MG63 (cell line): ENCODE results near the gene AGFG2. TPM values are rescaled to one million over a fixed set of nuclear protein-coding genes. Genes with fewer than 3 reads are reported as not detected.

Experiments
- DNase-seq: peaks from one replicate; pipeline ENCODE4 v3.0.0-alpha.2; 2020
- H3K27me3 ChIP-seq: fragments of 250-450 bp; sonication (Bioruptor Pico); 2 replicates; pipeline ENCODE4 v1.5.1; 2020; ENCODE audit warnings: mild to moderate bottlenecking, moderate library complexity
- H3K36me3 ChIP-seq: fragments of 250-450 bp; sonication (Bioruptor Pico); 2 replicates; pipeline ENCODE4 v1.5.1; 2020; ENCODE audit warnings: mild to moderate bottlenecking, moderate library complexity
- H3K4me3 ChIP-seq: fragments of 250-450 bp; sonication (Bioruptor Pico); 2 replicates; pipeline ENCODE4 v1.5.1; 2020; ENCODE audit warnings: mild to moderate bottlenecking, moderate library complexity
- H3K9me3 ChIP-seq: fragments of 250-450 bp; sonication (Bioruptor Pico); 2 replicates; pipeline ENCODE4 v1.5.1; 2020; ENCODE audit warnings: mild to moderate bottlenecking, moderate library complexity
- total RNA-seq: library from RNA; depleted of rRNA; stranded (reverse); fragments of >200 nt; shearing (Covaris generic); gene quantifications from 2 replicates; pipeline ENCODE4 v1.2.3, GENCODE V29; 2014; ENCODE audit warnings: low replicate concordance

AGFG2 gene
- total RNA-seq, 1 experiment from 2014 or later: 10.2 TPM

- no peaks in the 10 kb centered on the region for H3K9me3 ChIP-seq
- H3K36me3 ChIP-seq: no peaks in the 10 kb centered on the region
- H3K4me3 ChIP-seq: peak within 1 kb of the TSS; percentile 88
- peak; percentile 15 for DNase-seq
- H3K27me3 ChIP-seq: no peaks in the 10 kb centered on the region
These were observed 46.7 kb downstream of the AGFG2 start, which contains the start of gene LRCH4 for GRCh38 chr7:100585511-100586265. LRCH4 (minus strand) TSS chr7:100586129; CDS start chr7:100586100, 29 bp downstream.

GRCh38 chr7:100586266-100587025, 47.4 kb downstream of the AGFG2 start, which contains the start of gene FBXO24:
FBXO24 (plus strand) TSS chr7:100586328; CDS start chr7:100586626, 298 bp downstream.
- peak within 1 kb of the TSS; percentile 88 for H3K4me3 ChIP-seq
- peak; percentile 97 for DNase-seq
- H3K9me3 ChIP-seq: no peaks in the 10 kb centered on the region
- H3K36me3 ChIP-seq: no peaks in the 10 kb centered on the region
- no peaks in the 10 kb centered on the region for H3K27me3 ChIP-seq

- H3K4me3 ChIP-seq: no peak overlapping the region
- H3K27me3 ChIP-seq: no peaks in the 10 kb centered on the region
- no peak for DNase-seq
- H3K9me3 ChIP-seq: no peaks in the 10 kb centered on the region
- no peaks in the 10 kb centered on the region for H3K36me3 ChIP-seq
These were observed 49.4 kb downstream of the AGFG2 start for GRCh38 chr7:100588438-100588837.

GRCh38 chr7:100589341-100589947, 50.4 kb downstream of the AGFG2 start:
- no peaks in the 10 kb centered on the region for H3K9me3 ChIP-seq
- no peak overlapping the region for H3K4me3 ChIP-seq
- DNase-seq: no peak
- H3K36me3 ChIP-seq: no peaks in the 10 kb centered on the region
- no peaks in the 10 kb centered on the region for H3K27me3 ChIP-seq

- Histone ChIP-seq H3K27me3 (no peaks in the 10 kb centered on the region), H3K9me3 (no peaks in the 10 kb centered on the region), H3K36me3 (no peaks in the 10 kb centered on the region), H3K4me3 (no peak overlapping the region)
- no peak for DNase-seq
These were observed 51.2 kb downstream of the AGFG2 start for GRCh38 chr7:100590077-100590737.

- no peaks in the 10 kb centered on the region for H3K36me3 ChIP-seq
- no peak overlapping the region for H3K4me3 ChIP-seq
- H3K9me3 ChIP-seq: no peaks in the 10 kb centered on the region
- no peak for DNase-seq
- H3K27me3 ChIP-seq: no peaks in the 10 kb centered on the region
These were observed 52.6 kb downstream of the AGFG2 start for GRCh38 chr7:100591596-100591995.

GRCh38 chr7:100595188-100595587, 56.2 kb downstream of the AGFG2 start:
- no peaks in the 10 kb centered on the region for H3K9me3 ChIP-seq
- H3K36me3 ChIP-seq: no peaks in the 10 kb centered on the region
- no peaks in the 10 kb centered on the region for H3K27me3 ChIP-seq
- no peak overlapping the region for H3K4me3 ChIP-seq
- DNase-seq: no peak

GRCh38 chr7:100598425-100598824, 59.4 kb downstream of the AGFG2 start:
- no peaks in the 10 kb centered on the region for H3K27me3 ChIP-seq
- DNase-seq: no peak

GRCh38 chr7:100599911-100600729, 61.1 kb downstream of the AGFG2 start:
- no peak for DNase-seq
- Histone ChIP-seq H3K36me3 (no peaks in the 10 kb centered on the region; the same call in 1 of the 2 replicates), H3K27me3 (no peaks in the 10 kb centered on the region), H3K9me3 (no peaks in the 10 kb centered on the region), H3K4me3 (no peak overlapping the region)

More at GRCh38 chr7:100598425-100598824, 59.4 kb downstream of the AGFG2 start:
- Histone ChIP-seq H3K9me3 (no peaks in the 10 kb centered on the region), H3K36me3 (no peaks in the 10 kb centered on the region), H3K4me3 (no peak overlapping the region)

- no peaks in the 10 kb centered on the region; the same call in 1 of the 2 replicates for H3K36me3 ChIP-seq
- DNase-seq: no peak
- H3K27me3 ChIP-seq: no peaks in the 10 kb centered on the region
- no peaks in the 10 kb centered on the region for H3K9me3 ChIP-seq
- H3K4me3 ChIP-seq: no peak overlapping the region
These were observed 61.7 kb downstream of the AGFG2 start for GRCh38 chr7:100600730-100601038.

GRCh38 chr7:100602889-100603725, 64.1 kb downstream of the AGFG2 start:
- H3K27me3 ChIP-seq: no peaks in the 10 kb centered on the region
- peaks cover 9% of the 10 kb centered on the region for H3K36me3 ChIP-seq
- peak; percentile 80 for DNase-seq
- H3K4me3 ChIP-seq: peak overlapping the region; percentile 61
- no peaks in the 10 kb centered on the region for H3K9me3 ChIP-seq

GRCh38 chr7:100603726-100604027, 64.7 kb downstream of the AGFG2 start:
- H3K9me3 ChIP-seq: no peaks in the 10 kb centered on the region
- no peaks in the 10 kb centered on the region for H3K27me3 ChIP-seq
- no peak for DNase-seq
- H3K36me3 ChIP-seq: peaks cover 9% of the 10 kb centered on the region
- peak overlapping the region; percentile 61 for H3K4me3 ChIP-seq

GRCh38 chr7:100604028-100604975, 65.3 kb downstream of the AGFG2 start:
- DNase-seq: no peak
- H3K27me3 ChIP-seq: no peaks in the 10 kb centered on the region

More at GRCh38 chr7:100604028-100604975, 65.3 kb downstream of the AGFG2 start:
- Histone ChIP-seq H3K36me3 (peaks cover 9% of the 10 kb centered on the region), H3K4me3 (no peak overlapping the region), H3K9me3 (no peaks in the 10 kb centered on the region)
